GM10847 (cell line): ENCODE data around the gene KRCC1.

ENCODE experiments used
- POLR2A ChIP-seq: IDR thresholded peaks from 2 replicates; pipeline ENCODE4 v1.6.1; 2011; ENCODE audit not compliant: insufficient read length; ENCODE audit errors: extremely low read depth

The KRCC1 gene

GRCh38 chr2:88060907-88061275 is 5.3 kb upstream of the KRCC1 start:
- no peak for TF ChIP-seq POLR2A

DNA sequence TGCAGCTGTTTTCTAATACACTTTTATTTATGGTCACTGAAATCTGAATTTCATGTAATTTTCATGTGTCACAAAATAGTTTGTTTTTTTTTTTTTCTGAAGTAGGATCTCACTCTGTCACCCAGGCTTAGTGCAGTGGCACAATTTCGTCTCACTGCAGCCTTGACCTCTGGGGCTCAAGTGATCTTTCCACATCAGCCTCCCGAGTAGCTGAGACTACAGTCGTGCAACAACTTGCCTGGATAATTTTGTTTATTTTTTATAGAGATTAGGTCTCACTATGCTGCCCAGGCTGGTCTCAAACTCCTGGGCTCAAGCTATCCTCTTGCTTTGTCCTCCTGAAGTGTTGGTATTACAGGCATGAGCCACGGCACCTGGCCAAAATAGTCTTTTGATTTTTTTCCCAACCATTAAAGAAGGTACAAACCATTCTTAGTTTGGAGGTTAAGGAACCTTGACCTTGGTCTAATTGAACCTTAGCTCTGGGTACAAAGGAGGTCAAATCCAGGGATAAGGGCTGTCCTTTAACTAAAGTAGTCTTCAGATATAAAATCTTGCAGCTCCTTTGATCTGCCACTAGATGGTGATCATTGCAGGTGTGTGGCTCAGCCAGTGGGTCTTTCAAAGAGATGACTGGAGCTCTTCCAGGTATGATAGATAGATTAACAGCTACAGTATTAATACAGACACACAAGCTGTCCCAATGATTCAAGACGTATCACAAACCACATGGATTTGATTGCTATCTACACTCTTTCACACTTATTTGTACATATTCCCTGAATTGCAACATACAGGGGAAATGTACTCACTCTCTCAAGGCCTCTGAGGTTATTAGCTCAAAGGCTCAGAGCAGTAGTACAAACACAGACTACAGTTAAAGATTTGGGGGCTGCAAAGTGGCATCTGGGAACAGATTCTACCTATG is 4.7 kb upstream of the KRCC1 start:
- no peak for TF ChIP-seq POLR2A

- no peak for TF ChIP-seq POLR2A
Measured at GRCh38 chr2:88058191-88058590, 2.6 kb upstream of the KRCC1 start.

GRCh38 chr2:88057437-88057844 is 1.9 kb upstream of the KRCC1 start:
- no peak for TF ChIP-seq POLR2A

- no peak for TF ChIP-seq POLR2A
Measured at GRCh38 chr2:88054782-88055370, 707 bp downstream of the KRCC1 start.

DNA sequence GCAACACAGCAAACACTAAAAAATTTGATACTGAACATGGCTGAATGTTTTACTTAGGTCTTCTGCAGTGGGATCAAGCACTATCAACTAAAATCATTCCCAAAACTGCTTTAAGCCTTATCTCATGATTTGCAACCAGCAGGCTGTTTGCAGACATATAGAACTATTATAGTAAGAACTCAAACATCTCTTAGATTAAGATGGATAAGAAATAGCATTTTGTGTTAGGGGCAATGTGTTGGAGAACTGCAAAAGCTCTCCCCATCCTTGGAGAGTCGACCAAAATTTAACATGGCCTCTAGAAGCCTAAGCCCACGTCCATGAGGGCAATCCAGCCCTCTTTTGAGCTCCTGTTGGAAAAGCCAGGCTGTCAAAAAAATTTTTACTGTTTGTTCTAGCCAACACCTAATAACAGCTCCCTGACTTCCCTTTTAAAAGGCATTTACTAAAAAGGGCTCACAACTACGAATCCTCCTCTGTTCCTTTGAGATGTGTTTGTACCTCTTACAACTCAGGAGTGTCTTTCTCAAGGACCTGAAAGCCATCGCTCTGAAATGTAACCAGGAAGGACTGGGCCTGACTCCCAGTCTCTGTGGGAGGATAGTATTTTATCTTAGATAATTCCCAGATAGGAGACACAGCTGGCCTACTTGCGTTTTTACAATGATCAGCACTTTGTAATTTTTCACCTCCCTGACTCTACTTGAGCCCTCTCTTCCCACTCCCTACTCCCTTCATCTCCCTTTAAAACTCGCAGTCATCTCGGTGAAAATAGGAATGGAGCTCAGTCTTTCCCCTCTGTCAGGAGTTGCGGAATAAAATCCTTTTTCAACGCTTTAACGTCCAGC is 1.4 kb downstream of the KRCC1 start:
- TF ChIP-seq POLR2A = no peak

- no peak for TF ChIP-seq POLR2A
Measured at GRCh38 chr2:88053296-88053695, 2.3 kb downstream of the KRCC1 start.

- no peak for TF ChIP-seq POLR2A
Measured at GRCh38 chr2:88051792-88052191, 3.8 kb downstream of the KRCC1 start.

GRCh38 chr2:88049622-88050021 is 6.0 kb downstream of the KRCC1 start:
- TF ChIP-seq POLR2A = no peak

GRCh38 chr2:88048541-88048940 is 7.0 kb downstream of the KRCC1 start:
- TF ChIP-seq POLR2A = no peak

GRCh38 chr2:88042476-88042875 is 13.1 kb downstream of the KRCC1 start:
- no peak for TF ChIP-seq POLR2A

GRCh38 chr2:88038263-88039105 is 17.1 kb downstream of the KRCC1 start:
- TF ChIP-seq POLR2A = no peak

DNA sequence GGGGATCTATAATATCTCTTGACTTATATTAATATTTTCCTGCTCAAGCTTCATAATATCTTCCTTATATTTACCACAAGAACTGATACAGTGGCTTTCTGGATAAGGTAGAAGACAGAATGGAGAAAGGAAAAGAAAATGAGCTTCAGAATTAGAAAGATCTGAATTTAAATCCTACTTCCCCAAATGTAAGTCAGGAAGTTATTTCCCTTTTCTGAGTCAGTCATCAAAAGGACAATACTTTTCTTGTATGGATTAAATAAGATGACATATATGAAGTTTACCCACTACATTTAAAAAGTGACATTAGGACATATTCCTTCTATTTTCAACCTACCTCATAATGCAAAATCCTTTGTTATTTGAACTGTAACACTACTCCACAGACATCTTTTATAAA is 19.0 kb downstream of the KRCC1 start:
- TF ChIP-seq POLR2A = no peak

DNA sequence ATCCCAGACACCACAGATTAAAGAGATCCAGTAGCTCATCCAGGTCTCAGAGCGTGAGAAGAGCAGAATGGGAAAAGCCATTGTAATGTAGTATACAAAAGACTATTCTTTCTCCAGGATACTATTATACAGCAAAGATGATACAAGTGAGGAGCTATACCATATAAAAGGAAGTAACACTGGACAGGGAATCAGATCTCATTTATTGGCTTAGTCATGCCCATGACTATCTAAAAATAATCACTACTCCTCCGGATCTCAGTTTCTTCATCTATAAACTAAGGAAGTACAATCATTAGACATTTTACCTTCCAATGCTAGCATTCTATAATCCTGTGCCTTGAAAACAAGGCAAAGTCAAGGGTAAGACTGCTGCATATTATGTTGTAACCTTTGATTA is 19.4 kb downstream of the KRCC1 start:
- TF ChIP-seq POLR2A = no peak

GRCh38 chr2:88032070-88032702 is 23.4 kb downstream of the KRCC1 start:
- TF ChIP-seq POLR2A = no peak

DNA sequence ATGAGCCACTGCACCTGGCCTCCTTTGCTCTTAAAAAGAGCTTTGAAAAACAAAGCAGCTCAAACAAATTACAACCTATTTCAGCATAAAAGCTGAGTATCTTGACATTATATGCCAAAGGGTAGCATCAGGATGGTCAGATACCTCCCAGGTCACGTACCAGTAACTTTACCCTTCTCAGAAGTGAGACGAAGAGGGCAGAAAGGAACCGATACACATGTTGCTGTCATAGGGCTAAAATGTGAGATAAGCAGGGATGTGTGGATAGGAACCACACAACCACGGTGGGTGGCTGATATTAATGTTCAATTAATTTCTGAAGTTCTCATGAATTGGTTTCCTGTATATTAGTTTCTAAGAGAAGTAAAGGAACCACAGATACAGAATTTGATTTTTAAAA is 26.7 kb downstream of the KRCC1 start:
- TF ChIP-seq POLR2A = no peak
